Activated T-cell treated with anti-CD3 and anti-CD28 coated beads, Interleukin-2, amount 50 U/mL, for 24 hours (primary cell): Measurements from ENCODE around the gene MAD1L1.

Source experiments
- DNase-seq: peaks from one replicate; pipeline ENCODE4 v3.0.0-alpha.2; 2020
- H3K27ac Mint-ChIP-seq: 2 replicates; pipeline ENCODE4 v1.8.0; 2020; ENCODE audit warnings: mild to moderate bottlenecking, mixed read lengths
- H3K27me3 Mint-ChIP-seq: 2 replicates; pipeline ENCODE4 v1.8.0; 2020; ENCODE audit warnings: mixed read lengths
- H3K36me3 Mint-ChIP-seq: 2 replicates; pipeline ENCODE4 v1.8.0; 2020; ENCODE audit warnings: low read depth, mixed read lengths
- H3K4me1 Mint-ChIP-seq: 2 replicates; pipeline ENCODE4 v1.8.0; 2020; ENCODE audit warnings: low read depth, mixed read lengths
- H3K4me3 Mint-ChIP-seq: 2 replicates; pipeline ENCODE4 v1.8.0; 2020; ENCODE audit warnings: mild to moderate bottlenecking, moderate library complexity, mixed read lengths
- H3K9me3 Mint-ChIP-seq: 2 replicates; pipeline ENCODE4 v1.8.0; 2020; ENCODE audit warnings: mixed read lengths

MAD1L1 gene

GRCh38 chr7:2211259-2211880 is 21.4 kb downstream of the MAD1L1 start:
- DNase-seq: no peak
- H3K27me3 Mint-ChIP-seq: no peaks in the 10 kb centered on the region
- no peaks in the 10 kb centered on the region for H3K9me3 Mint-ChIP-seq
- H3K4me1 Mint-ChIP-seq: peaks cover 17% of the 10 kb centered on the region
- no peak overlapping the region for H3K27ac Mint-ChIP-seq
- H3K36me3 Mint-ChIP-seq: peaks cover 91% of the 10 kb centered on the region
- H3K4me3 Mint-ChIP-seq: no peak overlapping the region

DNA sequence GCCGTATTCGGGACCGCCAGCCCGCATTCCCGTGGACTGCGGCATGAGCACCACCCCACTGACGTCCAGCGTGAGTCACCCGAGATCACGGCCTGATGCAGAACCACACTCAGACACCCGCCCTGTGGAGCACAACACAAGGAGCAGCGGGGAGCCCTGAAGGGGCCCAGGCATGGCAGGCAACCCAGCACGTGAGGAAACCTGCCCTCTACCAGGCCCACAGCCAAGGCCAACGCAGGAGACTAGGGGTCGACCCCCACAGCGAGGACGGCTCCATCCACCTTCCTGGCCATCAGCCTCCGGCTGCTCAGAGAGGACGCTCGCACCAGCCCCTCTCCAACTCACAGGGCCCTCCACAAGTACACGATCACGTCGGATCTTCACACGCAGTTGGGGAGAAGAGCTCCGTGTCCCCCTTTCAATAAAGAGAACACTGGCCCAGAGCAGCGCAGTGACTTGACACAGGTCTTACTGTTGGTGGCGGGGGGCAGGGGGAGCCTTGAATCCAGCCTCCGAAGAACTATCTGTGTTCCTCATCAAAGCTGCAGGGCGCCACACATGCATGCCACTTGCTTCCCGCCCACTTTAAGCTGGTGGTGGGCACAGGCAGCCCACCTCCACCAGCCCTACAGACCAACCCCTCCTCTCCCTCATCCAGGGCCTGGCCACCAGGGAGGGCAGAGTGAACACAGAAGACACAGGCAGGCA is 22.0 kb downstream of the MAD1L1 start:
- Mint-ChIP-seq H3K27me3 (no peaks in the 10 kb centered on the region), H3K36me3 (peaks cover 88% of the 10 kb centered on the region), H3K9me3 (no peaks in the 10 kb centered on the region), H3K4me3 (no peak overlapping the region), H3K27ac (no peak overlapping the region), H3K4me1 (peaks cover 16% of the 10 kb centered on the region)
- no peak for DNase-seq

GRCh38 chr7:2209961-2210323 is 22.8 kb downstream of the MAD1L1 start:
- Mint-ChIP-seq H3K9me3 (no peaks in the 10 kb centered on the region), H3K27ac (no peak overlapping the region), H3K4me1 (peaks cover 12% of the 10 kb centered on the region), H3K36me3 (peaks cover 86% of the 10 kb centered on the region), H3K27me3 (no peaks in the 10 kb centered on the region), H3K4me3 (no peak overlapping the region)
- no peak for DNase-seq

DNA sequence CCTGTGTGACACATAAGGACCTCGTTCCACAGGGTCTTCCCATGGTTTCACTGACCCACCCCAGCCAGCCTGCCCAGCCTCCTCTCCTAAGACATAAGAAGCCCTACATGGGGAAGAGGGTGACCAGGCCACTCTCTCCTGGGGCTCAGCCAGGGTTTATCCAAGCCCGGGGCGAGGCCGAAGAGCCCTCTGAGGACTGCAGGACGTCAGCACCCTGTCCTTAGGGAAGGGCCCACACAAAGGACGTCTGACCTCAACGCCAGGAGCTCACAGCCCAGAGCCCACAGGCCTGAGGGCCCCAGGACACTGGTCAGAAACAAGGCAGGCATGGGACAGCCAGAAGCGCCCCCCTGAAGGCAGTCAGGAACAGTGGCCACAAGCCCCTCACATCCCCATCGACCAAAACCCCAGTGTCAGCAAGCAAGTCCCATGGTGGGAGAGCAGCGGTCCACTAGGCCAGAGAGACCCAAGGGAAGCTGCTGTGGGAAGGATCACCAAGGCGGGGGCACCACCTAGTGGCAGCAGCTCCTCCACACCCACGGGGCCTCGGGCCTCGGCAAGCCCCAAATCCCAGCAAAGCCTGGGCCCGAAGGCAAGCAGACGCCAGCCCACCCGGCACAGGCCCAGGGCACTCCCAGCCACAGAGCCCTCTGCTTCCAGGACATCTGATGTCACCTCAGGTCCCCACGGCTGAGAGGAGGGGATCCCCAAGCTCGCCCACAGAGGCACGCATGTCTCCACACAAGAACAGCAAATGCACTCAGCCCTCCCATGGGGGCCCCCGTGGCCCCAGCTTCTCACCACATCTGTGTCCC is 23.4 kb downstream of the MAD1L1 start:
- Mint-ChIP-seq H3K9me3 (no peaks in the 10 kb centered on the region), H3K27me3 (no peaks in the 10 kb centered on the region), H3K36me3 (peaks cover 84% of the 10 kb centered on the region), H3K4me3 (no peak overlapping the region), H3K27ac (no peak overlapping the region), H3K4me1 (peaks cover 8% of the 10 kb centered on the region)
- DNase-seq: peak; percentile 66

DNA sequence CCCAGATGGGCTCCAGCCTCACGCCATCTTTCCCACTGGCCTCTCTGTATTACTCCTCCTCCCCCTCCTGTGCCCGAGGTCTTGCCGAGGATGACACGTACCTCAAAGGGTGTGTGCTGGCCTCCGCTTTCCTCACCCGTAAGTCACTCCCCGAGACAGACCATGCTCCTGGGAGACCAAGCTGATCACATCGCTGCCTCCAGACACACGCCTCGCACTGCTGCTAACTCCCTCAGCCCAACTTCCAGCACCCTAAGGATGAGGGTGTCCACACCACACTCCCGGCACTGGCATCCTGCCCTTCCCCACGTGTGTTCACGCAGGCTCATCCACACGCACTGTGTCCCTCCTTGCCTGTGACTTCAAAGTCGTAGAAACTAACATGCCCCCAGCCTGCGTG is 24.0 kb downstream of the MAD1L1 start:
- H3K4me1 Mint-ChIP-seq: peaks cover 4% of the 10 kb centered on the region

DNA sequence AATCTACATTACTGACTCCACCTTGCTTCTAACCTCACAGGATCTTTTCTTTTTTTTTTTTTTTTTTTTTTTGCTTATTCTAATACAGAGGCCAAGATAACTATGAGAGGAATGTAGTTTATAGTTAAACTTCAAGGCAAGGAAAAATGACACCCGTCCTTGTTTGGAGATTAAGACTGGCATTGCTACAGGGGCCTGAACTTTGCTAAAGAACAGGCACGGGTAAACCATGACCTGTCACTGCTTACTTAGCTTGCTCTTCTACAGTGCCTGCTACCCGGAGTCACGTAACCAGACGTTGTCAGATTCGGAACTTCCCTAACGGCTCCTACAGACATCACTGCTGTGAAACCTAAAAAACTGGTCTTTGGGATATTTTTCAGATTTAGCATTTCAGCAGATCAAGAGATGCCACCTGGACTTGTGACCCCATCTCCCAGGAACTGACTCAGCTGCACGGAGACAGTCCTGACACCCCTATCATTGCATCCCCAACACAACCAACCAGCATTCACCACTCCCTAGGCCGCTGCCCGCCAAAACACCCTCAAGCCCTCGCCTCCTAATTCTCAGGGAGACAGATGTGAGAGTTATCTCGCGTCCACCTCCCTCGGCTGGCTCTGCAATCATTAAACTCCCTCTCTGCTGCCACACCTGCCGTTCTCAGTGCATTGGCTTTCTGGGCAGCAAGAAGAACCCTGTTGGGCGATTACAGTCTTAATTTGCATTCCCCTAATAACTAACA is 27.5 kb downstream of the MAD1L1 start:
- no peak overlapping the region for H3K27ac Mint-ChIP-seq
- H3K27me3 Mint-ChIP-seq: no peaks in the 10 kb centered on the region
- H3K4me3 Mint-ChIP-seq: no peak overlapping the region
- no peak for DNase-seq
- H3K9me3 Mint-ChIP-seq: no peaks in the 10 kb centered on the region
- H3K36me3 Mint-ChIP-seq: peaks cover 70% of the 10 kb centered on the region
- peaks cover 4% of the 10 kb centered on the region for H3K4me1 Mint-ChIP-seq

More for the DNA sequence above, 24.0 kb downstream of the MAD1L1 start:
- Mint-ChIP-seq H3K4me3 (no peak overlapping the region), H3K27me3 (no peaks in the 10 kb centered on the region), H3K9me3 (no peaks in the 10 kb centered on the region), H3K27ac (no peak overlapping the region), H3K36me3 (peaks cover 83% of the 10 kb centered on the region)
- no peak for DNase-seq

GRCh38 chr7:2204446-2204845 is 28.3 kb downstream of the MAD1L1 start:
- Mint-ChIP-seq H3K36me3 (peaks cover 74% of the 10 kb centered on the region), H3K27me3 (no peaks in the 10 kb centered on the region), H3K27ac (no peak overlapping the region), H3K4me1 (no peaks in the 10 kb centered on the region), H3K9me3 (no peaks in the 10 kb centered on the region), H3K4me3 (no peak overlapping the region)
- DNase-seq: no peak

DNA sequence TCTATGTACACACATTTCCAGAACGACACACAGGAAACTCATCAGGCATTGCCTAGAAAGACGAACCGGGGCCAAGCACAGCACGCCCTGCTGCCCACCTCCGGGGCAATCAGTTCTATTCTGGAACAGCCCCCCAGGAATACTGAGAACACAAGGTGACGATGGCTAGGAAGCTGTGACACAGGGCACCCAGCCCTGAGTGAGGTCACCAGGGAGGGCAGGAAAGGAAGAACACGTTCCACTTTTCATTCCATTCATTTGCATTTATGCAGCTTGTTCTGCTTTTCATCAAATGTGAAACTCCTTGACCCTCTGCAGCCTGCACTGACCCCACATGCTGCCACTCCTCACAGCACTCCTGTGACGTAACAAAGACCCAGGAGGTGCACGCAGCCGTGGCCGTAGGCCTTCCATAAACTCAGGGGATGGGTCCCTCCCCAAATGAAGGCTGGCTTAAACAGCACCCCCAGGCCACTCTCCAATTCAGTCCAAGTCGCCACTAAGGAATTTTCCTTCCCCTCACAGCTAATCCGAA is 28.9 kb downstream of the MAD1L1 start:
- Mint-ChIP-seq H3K4me3 (no peak overlapping the region), H3K9me3 (no peaks in the 10 kb centered on the region), H3K4me1 (no peaks in the 10 kb centered on the region), H3K27ac (no peak overlapping the region), H3K36me3 (peaks cover 74% of the 10 kb centered on the region), H3K27me3 (no peaks in the 10 kb centered on the region)
- DNase-seq: no peak

DNA sequence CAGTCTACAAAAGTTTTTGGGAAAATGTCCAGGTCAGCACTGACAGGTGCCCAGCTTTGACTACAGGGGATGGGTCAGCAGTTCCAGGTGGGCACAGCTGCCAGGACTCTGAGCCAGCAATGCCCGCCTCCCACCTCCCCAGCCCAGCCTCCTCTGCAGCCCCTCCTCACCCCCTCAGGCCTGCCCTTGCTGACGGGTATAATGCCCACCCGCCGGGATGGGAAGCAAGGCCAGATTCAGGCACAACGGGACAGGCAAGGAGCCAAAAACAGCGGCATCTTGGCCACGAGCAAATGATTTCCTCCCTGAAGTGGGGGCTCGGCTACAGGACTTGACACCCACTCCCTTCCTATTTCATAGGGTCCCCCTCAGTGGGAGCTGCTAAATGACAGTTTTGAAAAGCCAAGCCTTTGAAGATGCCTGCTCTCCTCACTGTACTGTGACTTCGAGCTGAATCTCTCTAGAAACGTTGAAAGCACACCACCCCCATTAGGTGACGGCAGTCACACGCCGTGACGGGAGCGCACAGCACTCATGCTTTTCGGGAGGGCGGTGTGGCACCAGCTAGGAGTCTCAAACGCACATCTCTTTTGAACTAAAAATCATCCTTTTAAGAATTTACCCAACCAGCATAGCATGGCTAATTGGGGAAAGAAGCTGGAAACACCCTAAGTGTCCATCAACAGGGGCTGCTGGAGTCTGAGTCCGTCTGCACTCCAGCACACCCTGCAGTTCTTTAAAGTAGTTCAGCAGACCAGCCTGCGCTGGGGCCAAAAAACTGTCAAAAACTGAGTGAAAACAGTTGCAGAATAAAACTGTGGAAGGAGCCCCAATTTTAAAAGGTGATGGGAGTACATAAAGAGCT is 29.6 kb downstream of the MAD1L1 start:
- H3K36me3 Mint-ChIP-seq: peaks cover 74% of the 10 kb centered on the region
- H3K9me3 Mint-ChIP-seq: no peaks in the 10 kb centered on the region
- H3K27me3 Mint-ChIP-seq: no peaks in the 10 kb centered on the region
- peak; percentile 8 for DNase-seq
- H3K4me3 Mint-ChIP-seq: no peak overlapping the region
- no peaks in the 10 kb centered on the region for H3K4me1 Mint-ChIP-seq
- H3K27ac Mint-ChIP-seq: no peak overlapping the region

- Mint-ChIP-seq H3K4me3 (no peak overlapping the region), H3K9me3 (no peaks in the 10 kb centered on the region), H3K27ac (no peak overlapping the region), H3K36me3 (peaks cover 72% of the 10 kb centered on the region), H3K27me3 (no peaks in the 10 kb centered on the region), H3K4me1 (no peaks in the 10 kb centered on the region)
- DNase-seq: peak; percentile 12
Observed at GRCh38 chr7:2202361-2202761, 30.4 kb downstream of the MAD1L1 start.

DNA sequence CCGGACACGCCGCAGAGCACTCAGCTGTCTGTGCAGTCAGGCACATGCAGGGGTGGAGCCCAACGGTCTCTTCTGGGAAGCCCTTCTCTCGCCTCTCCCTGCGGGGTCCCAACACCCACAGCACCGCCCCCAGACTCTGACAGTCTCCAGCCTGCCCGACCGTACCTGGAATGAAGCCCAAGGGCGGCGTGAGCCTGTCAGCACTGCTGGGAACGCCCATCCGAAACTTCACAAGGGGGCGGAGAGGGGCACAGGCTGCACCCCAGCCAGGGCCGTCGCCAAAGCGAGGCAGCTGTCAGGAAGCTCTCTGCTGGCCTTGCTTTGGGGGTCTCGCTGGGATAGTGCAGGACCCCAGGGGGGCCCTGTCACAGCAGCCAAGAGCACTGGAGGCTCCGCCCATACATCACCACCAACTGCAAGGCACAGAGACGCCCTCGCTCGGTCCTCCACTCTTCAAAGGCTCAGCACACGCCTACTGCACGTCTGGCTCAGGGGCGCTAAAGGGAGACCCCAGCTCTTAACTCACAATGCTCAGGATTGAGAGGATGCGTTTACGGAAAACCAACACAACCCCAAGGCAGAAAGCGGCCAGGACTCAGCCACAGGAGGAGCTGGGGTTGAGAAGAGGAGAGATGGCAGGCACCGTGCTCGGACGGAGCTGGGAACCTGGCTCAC is 30.9 kb downstream of the MAD1L1 start:
- Mint-ChIP-seq H3K4me3 (no peak overlapping the region), H3K9me3 (no peaks in the 10 kb centered on the region), H3K36me3 (peaks cover 72% of the 10 kb centered on the region), H3K27me3 (no peaks in the 10 kb centered on the region), H3K4me1 (no peaks in the 10 kb centered on the region), H3K27ac (no peak overlapping the region)
- DNase-seq: peak; percentile 20

- Mint-ChIP-seq H3K4me1 (no peaks in the 10 kb centered on the region), H3K27me3 (no peaks in the 10 kb centered on the region), H3K27ac (no peak overlapping the region), H3K4me3 (no peak overlapping the region), H3K9me3 (no peaks in the 10 kb centered on the region), H3K36me3 (peaks cover 74% of the 10 kb centered on the region)
- DNase-seq: no peak
Observed at GRCh38 chr7:2201128-2201527, 31.6 kb downstream of the MAD1L1 start.

DNA sequence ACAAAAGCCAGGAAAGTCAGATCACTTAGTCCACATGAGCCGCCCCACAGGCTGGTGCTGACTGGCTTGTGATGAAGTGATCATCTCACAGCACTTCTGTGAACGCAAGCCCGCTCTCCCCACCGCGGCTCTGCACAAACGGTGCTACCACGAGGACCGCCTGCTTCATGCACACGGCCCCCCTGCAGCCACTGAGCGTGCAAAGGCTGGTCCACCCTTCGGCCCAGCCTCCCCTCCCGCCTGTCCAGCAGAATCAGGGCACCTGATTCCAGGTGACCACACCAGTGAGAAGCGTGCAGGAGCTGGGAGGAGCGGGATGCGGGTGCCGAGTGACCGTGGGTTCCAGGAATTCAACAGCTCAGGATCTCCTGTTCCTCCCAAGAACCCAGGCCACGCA is 32.2 kb downstream of the MAD1L1 start:
- DNase-seq: no peak
- peaks cover 3% of the 10 kb centered on the region for H3K9me3 Mint-ChIP-seq
- no peaks in the 10 kb centered on the region for H3K4me1 Mint-ChIP-seq
- peaks cover 78% of the 10 kb centered on the region for H3K36me3 Mint-ChIP-seq
- no peak overlapping the region for H3K27ac Mint-ChIP-seq
- no peaks in the 10 kb centered on the region for H3K27me3 Mint-ChIP-seq
- H3K4me3 Mint-ChIP-seq: no peak overlapping the region
